HG02642 (cell line): ENCODE data around the gene MCM9.

Experiments
- ATAC-seq: cut with Tn5 transposase; IDR thresholded peaks from one replicate; pipeline ENCODE4 v1.9.1; 2021; ENCODE audit warnings: mild to moderate bottlenecking; ENCODE audit not compliant: unreplicated experiment, poor library complexity

MCM9 gene

GRCh38 chr6:118934461-118935330 is at the start of gene MCM9:
TSS of gene MCM9 (minus strand) at chr6:118935159. CDS start at chr6:118931723, 3,436 bp downstream.
- ATAC-seq, result peak; percentile 96

- no peak for ATAC-seq
Measured at GRCh38 chr6:118984342-118984741, 49.4 kb upstream of the MCM9 start.

GRCh38 chr6:118982575-118982911 is 47.6 kb upstream of the MCM9 start:
- ATAC-seq, result no peak

GRCh38 chr6:118981884-118982574 is 47.1 kb upstream of the MCM9 start:
- no peak for ATAC-seq

- ATAC-seq, result no peak
Measured at GRCh38 chr6:118980063-118980462, 45.1 kb upstream of the MCM9 start.

- ATAC-seq, result no peak
Measured at GRCh38 chr6:118974790-118975189, 39.8 kb upstream of the MCM9 start.

GRCh38 chr6:118971682-118972081 is 36.7 kb upstream of the MCM9 start:
- no peak for ATAC-seq

GRCh38 chr6:118970866-118971265 is 35.9 kb upstream of the MCM9 start:
- no peak for ATAC-seq

- ATAC-seq, result no peak
Measured at GRCh38 chr6:118968416-118968815, 33.5 kb upstream of the MCM9 start.

- ATAC-seq, result no peak
Measured at GRCh38 chr6:118967239-118967638, 32.3 kb upstream of the MCM9 start.

- no peak for ATAC-seq
Measured at GRCh38 chr6:118965843-118966370, 30.9 kb upstream of the MCM9 start.

GRCh38 chr6:118965371-118965770 is 30.4 kb upstream of the MCM9 start:
- no peak for ATAC-seq

GRCh38 chr6:118963003-118963402 is 28.0 kb upstream of the MCM9 start:
- ATAC-seq, result no peak

GRCh38 chr6:118959903-118960302 is 24.9 kb upstream of the MCM9 start:
- no peak for ATAC-seq

GRCh38 chr6:118953391-118953790 is 18.4 kb upstream of the MCM9 start:
- no peak for ATAC-seq

- ATAC-seq, result no peak
Measured at GRCh38 chr6:118952683-118953082, 17.7 kb upstream of the MCM9 start.

GRCh38 chr6:118945217-118945616 is 10.3 kb upstream of the MCM9 start:
- no peak for ATAC-seq

GRCh38 chr6:118940770-118941169 is 5.8 kb upstream of the MCM9 start:
- ATAC-seq, result no peak

- no peak for ATAC-seq
Measured at GRCh38 chr6:118939683-118940082, 4.7 kb upstream of the MCM9 start.

- no peak for ATAC-seq
Measured at GRCh38 chr6:118935978-118936703, 1.2 kb upstream of the MCM9 start.

- ATAC-seq, result peak; percentile 7
Measured at GRCh38 chr6:118935331-118935668, 341 bp upstream of the MCM9 start.
